ENCODE measurements around the gene MGAT5B.
"Not testable (repeated sequence)": the region's sequence is repeated elsewhere in the genome, so short reads cannot be mapped to it uniquely, and the experiment has no call there.

The MGAT5B gene

DNA sequence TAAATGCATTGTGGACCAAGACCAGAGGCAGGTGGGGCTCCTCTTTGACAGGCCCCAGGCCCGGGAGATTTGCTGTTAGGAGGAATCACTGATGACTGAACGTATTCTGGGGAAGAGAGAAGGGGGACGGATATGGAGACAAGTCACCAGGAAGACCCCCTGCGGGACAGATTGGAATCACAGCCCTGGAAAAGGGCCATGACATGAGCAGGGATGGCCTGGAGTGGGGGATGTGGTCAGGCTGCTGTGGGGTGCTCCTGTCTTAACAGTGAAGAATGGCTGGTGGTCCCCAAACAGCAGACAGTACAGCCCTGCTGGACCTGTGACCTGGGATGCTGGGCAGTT, 23.7 kb upstream of the MGAT5B start:
- H3K4me3 ChIP-seq (ENCODE audit: low read length): no peak overlapping the region

DNA sequence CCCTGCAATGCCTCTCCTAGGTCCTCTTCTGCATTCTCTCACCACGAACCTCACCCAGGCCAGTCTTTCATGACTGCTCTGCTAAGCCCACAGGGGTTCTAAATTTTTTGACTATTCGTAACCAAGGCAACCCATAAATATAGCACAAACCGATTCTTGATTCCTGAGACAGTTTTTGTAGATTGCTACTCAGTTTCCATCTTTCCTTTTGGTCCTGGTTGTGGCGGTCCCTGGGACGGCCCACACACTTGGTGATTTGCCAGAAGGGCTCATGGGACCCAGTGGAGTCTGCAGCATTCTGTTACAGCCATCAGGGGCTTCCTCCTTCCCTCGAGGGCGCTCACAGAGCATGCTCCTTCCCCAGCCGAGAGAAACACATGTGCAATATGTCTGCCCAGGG, 23.4 kb upstream of the MGAT5B start:
- H3K4me3 ChIP-seq (ENCODE audit: low read length): no peak overlapping the region
- no peak for DNase-seq (ENCODE audit: low read depth, low spot score)

More for the DNA sequence above, 23.7 kb upstream of the MGAT5B start:
- DNase-seq (ENCODE audit: low read depth, low spot score): no peak

DNA sequence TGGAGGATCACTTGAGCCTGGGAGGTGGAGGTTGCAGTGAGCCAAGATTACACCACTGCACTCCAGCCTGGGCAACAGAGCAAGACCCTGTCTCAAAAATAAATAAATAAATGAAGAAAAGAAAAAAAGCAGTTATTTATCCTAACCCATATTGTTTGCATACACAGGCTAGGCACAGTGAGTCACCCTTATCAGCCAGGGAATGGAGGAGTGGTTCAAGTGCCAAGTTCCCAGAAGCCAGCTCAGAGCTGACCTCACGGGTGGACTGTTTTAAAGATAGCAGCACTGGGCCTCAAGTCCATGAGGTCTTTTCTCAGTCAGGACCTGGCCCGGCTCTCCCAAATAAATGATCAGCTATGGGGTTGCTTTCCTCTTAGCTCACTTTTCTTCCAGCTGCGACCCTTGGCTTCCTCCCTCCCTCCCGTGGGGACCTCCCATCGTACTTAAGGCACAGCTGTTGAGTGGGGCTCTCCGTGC, 22.6 kb upstream of the MGAT5B start:
- no peak for DNase-seq (ENCODE audit: low read depth, low spot score)
- no peak overlapping the region for H3K4me3 ChIP-seq (ENCODE audit: low read length)

DNA sequence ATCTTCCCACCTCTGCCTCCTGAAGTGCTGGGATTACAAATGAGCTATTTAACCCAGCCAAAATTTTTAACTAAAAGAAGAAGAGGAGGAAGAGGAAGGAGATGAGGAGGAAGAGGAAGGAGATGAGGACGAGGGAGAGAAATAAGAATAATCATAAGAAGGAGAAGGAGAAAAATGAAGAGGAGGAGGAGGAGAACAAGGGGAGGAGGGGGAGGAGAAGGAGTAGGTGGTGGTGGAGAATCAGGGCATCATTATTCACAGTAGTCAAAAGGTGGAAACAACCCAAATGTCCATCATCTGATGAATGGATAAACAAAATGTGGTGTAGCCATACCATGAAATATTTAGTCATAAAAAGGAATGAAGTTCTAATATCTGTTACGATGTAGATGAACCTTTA, 21.2 kb upstream of the MGAT5B start:
- DNase-seq (ENCODE audit: low read depth, low spot score): no peak
- no peak overlapping the region for H3K4me3 ChIP-seq (ENCODE audit: low read length)

DNA sequence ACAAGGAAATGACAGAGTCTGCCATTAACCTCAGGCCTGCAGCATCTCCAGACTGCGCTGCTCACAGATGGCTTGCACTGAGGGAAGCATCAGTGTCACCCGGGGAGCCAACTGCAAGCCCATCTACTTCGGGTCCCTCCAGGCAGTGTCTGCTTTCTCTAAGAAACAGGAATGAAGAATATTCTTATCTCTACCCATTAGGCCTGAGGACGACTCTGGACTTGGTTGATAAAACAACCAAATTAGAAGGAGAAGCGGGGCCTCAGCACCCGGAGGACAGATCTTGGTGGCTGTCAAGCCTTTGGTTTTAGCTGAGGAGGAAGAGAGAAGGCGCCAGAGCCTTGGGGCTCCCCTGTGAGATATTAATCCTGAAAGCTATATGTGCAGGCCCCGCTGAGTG, 19.5 kb upstream of the MGAT5B start:
- no peak overlapping the region for H3K4me3 ChIP-seq (ENCODE audit: low read length)
- DNase-seq (ENCODE audit: low read depth, low spot score): no peak

DNA sequence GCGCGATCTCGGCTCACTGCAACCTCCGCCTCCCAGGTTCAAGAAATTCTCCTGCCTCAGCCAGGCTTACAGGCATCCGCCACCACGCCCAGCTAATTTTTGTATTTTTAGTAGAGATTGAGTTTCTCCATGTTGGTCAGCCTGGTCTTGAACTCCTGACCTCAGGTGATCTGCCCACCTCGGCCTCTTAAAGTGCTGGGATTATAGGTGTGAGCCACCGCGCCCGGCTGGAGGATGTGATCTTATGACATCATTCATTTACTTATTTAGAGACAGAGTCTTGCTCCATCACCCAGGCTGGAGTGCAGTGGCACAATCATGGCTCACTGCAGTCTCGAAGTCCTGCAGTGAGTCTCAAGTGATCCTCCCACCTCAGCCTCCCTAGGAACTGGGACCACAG, 19.0 kb upstream of the MGAT5B start:
- not testable (repeated sequence) for H3K4me3 ChIP-seq (ENCODE audit: low read length); DNase-seq (ENCODE audit: low read depth, low spot score)

DNA sequence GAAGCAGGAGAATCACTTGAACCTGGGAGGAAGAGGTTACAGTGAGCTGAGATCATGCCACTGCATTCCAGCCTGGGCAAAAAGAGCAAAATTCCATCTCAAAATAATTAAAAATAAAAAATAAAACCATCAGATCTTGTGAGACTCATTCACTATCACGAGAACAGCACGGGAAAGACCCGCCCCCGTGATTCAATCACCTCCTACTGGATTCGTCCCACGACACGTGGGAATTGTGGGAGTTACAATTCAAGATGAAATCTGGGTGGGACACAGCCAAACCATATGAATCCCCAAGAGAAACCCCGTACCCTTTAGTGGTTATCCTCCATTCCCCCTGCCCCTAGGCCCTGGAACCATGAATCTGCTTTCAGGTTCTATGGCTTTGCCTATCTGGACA, 15.4 kb upstream of the MGAT5B start:
- DNase-seq (ENCODE audit: low read depth, low spot score): no peak
- no peak overlapping the region for H3K4me3 ChIP-seq (ENCODE audit: low read length)

DNA sequence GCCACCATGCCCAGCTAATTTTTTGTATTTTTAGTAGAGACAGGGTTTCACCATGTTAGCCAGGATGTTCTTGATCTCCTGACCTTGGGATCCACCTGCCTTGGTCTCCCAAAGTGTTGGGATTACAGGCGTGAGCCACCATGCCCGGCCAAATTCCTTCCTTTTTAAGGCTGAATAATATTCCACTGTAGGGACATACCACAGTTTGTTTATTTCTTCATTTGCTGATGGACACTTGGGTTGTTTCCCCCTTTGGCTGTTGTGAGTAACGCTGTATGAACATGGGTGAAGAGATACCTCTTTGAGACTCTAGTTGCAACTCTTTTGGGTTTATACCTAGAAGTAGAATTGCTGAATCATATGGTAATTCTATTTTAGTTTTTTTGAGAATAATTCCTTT, 13.1 kb upstream of the MGAT5B start:
- no peak for DNase-seq (ENCODE audit: low read depth, low spot score)
- no peak overlapping the region for H3K4me3 ChIP-seq (ENCODE audit: low read length)

DNA sequence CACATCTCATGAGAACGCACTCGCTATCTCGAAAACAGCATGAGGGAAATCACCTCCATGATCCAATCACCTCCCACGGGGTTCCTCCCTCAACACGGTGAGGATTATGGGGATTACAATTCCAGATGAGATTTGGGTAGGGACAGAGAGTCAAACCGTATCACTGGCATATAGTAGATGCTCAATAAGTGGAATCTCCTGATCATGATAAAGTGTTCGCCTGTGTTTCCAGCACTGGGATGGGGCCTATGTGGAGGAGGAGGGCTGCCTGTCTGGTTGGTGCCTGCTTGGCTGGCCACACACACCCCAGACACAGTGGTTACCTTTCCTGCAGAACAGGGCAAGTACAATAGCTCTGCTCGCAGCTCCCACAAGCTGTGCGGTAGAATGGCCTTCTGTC, 6.1 kb upstream of the MGAT5B start:
- H3K4me3 ChIP-seq (ENCODE audit: low read length): no peak overlapping the region
- DNase-seq (ENCODE audit: low read depth, low spot score): no peak

DNA sequence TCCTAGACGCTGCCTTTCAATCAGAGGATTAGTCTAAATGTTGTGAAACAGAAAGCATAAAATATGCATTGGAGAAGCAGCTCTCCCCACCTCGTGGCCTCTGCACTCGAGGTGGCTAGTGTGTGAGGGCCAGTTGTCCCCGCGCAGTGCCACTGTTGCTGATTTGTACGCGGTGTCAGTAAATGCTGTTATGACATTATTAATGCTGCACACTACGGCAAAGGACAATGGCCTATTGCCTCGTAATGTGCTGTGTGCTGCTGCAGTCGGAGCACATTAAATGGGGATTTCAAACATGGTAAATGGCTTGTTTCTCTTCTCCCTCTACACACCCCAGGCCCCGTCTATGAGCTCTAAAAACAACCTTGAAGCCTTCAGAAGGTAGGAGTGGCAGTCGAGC, 5.7 kb upstream of the MGAT5B start:
- no peak for DNase-seq (ENCODE audit: low read depth, low spot score)
- no peak overlapping the region for H3K4me3 ChIP-seq (ENCODE audit: low read length)

DNA sequence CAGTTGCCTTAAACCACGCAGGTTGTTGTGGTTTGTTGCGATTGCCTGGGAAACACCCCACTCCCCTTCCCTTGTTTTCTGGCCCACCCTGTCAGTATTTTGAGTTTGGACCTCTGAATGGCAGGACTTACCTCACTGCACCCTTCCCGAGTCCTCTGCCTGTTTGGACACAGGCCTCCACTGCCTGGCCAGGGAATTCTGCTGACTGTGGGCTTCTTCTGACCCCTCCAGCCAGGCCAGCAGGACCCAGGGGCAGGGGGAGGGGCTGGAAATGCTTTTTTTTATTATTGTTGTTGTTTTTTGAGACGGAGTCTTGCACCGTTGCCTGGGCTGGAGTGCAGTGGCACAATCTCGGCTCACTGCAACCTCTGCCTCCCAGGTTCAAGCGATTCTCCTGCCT, 4.2 kb upstream of the MGAT5B start:
- no peak overlapping the region for H3K4me3 ChIP-seq (ENCODE audit: low read length)
- no peak for DNase-seq (ENCODE audit: low read depth, low spot score)

DNA sequence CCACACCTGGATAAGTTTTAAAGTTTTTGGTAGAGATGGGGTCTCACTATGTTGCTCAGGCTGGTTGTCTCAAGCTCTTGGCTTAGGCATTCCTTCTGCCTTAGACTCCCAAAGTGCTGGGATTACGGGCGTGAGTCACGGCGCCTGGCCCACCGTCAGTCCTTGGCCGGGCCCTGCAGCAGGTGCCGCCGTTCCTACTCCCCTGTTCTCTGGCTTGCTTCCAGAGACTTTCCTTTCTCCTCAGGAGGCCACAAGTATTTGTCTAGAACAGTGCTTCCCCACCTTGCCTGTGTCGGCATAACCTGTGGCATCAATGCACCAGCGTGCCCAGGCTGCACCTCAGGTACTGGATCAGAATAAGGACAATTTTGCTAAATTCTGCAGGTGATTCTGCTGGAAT, 3.0 kb upstream of the MGAT5B start:
- DNase-seq (ENCODE audit: low read depth, low spot score): no peak
- no peak overlapping the region for H3K4me3 ChIP-seq (ENCODE audit: low read length)

DNA sequence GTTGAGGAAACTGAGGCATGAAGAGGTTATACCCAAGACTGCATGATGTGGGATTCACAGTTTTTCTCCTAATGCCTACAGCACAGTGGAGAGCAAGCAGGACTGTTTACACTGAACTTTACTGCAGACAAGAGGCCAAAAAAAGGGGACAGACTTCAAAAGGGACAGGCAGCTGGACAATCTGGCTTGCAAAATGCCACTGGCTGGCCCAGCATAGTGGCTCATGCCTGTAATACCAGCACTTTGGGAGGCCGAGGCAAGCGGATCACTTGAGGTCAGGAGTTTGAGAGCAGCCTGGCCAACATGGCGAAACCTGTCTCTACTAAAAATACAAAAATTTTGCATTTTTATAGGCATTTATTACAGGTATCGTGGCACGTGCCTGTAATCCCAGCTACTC, 2.0 kb upstream of the MGAT5B start:
- no peak overlapping the region for H3K4me3 ChIP-seq (ENCODE audit: low read length)
- DNase-seq (ENCODE audit: low read depth, low spot score): no peak

DNA sequence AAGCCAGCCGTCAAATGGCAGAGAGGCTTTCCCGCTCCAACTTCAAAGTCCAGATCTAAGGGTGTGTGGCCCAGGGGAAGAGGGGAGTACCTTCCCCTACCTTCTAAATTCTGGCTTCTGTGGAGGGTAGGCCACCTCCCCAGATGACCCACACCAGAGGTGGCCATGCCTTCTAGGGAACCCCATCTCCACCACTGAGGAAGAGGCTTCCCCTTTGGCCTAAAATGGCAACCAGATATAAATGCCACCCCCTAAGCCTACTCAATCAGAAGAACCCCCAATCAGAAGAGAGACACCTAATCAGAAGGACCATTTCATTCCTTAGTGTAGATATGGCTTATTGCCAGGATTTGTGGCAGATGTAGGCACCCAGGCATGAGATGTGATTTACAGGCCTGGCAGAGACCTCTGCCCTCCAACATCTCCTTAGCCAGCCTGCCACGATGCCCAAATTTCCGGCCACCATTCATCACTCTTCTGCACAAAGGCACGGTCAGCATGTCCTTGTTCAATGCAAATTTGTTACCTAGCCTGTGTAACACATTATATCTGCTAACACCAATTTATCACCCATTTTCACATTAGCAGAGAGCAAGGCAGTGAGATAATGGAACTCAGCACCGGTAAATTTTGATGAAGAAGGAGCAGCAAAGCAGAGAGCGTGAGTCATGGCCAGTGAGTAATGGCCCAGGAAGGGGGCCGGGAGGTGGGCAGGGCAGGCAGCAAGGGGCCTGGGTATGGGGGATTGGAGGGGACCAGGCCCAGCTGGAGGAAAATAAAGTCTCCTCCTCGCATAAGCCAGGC, 1.2 kb upstream of the MGAT5B start:
- DNase-seq (ENCODE audit: low read depth, low spot score): no peak
- H3K4me3 ChIP-seq (ENCODE audit: low read length): no peak overlapping the region

DNA sequence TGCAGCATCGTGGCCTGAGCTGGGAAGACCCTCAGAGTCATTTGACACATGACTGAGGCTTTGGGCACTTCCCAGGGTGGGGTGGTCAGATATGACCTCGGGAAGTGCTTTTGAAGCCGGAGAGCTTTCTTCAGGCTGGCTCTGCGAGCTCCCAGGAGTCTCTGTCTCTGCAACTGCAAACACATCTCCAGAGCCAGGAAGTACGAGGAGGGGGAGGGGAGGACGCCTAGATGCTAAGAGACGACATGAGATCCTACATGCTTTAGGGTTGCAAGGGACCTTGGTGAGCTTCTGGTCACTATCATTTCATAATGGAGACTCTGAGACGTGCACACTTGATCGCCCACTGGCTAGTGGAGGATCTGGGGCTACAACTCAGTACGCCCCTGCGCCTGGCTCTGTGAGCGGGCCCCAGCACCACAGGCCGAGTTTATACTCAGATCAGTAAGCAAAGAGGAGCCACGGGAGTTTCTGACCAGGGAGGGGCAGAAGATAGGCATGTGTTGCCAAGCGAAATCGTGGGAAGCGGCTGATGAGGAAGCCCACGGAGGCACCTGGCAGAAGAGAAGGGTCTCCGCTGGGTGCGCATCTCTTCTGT, 527 bp upstream of the MGAT5B start:
- DNase-seq (ENCODE audit: low read depth, low spot score): peak; percentile 30
- peak overlapping the region; percentile 15; the same call in 1 of the 2 replicates for H3K4me3 ChIP-seq (ENCODE audit: low read length)

DNA sequence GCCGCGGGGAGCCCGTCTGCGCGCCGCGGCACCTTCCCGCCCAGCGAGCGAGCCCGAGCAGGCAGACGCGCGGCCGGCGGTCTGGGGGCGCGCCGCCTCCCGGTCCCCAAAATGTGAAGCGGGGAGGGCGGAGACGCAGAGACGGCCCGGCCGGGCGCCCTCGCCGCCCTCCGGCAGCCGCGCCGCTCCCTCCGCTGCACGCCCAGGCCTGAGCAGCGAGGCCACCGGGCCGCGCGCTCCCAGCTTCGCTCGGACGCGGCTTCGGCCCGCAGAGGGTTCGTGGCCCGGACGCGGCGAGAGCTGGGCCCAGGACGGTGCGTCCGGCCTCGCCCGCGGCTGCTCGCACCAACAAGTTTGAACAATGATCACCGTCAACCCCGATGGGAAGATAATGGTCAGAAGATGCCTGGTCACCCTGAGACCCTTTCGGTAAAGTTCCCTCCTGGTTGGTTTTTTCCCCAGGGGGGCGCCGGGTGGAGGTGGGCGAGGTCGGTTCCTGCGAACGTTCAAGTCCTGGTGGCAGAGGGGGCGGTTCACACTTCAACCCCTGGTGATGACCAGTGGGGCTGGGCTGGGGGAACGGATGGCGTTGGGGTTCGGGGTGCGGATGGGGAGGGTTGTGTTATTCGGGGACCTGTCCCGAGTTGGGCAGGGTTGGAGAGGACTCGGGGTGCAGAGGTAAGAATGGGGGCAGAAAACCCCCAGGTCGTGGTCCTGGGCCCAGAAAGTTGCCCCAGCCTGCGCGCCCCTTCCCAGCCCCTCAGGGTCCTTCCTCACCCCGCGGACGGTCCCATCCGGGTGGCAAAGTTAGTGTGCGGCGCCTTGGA, 678 bp downstream of the MGAT5B start:
- DNase-seq (ENCODE audit: low read depth, low spot score): no peak
- H3K4me3 ChIP-seq (ENCODE audit: low read length): peak overlapping the region; percentile 11; the same call in 1 of the 2 replicates

DNA sequence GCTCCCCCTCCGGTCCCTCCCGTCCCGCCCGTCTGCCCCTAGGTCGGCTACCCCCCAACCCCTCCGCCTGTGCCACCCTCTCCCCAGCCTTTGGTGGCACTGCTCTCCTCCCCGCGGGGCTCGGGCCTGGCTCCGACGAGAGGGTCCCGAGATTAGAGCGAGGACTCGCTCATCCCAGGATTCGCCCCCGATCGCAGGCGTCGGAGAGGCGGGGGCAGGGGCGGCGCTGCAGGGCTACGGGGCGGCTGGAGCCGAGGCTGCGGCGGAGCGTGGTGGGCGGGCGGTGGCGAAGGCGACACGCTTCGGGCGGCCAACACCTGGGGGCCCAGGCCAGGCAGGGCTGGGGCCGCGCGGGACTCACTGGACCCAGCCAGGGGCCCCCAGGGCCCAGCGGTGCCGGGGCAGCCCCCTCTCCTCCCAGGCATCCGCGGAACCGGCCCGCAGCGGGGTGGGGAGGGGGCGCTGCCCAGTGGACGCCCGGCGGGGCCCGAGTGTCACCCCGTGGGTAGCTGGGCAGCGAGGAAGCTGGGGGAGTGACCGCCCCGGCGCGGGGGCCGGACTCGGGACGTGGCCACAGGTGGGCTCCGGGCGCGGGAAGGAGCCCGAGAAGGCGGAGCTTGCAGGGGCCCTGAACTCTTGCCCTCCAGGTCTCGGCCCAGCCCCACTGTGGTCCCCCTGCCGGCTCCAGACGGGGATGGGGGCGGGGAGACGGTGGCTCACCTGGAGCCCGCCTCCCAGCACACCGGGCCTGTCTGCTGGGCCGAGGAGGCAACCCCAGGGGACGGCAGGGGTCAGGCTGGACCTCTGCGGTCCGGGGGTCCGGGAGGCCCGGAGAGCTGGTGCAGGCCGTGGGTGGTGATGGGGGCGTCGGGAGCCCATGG, 1.5 kb downstream of the MGAT5B start:
- DNase-seq (ENCODE audit: low read depth, low spot score): no peak
- H3K4me3 ChIP-seq (ENCODE audit: low read length): no peak overlapping the region

DNA sequence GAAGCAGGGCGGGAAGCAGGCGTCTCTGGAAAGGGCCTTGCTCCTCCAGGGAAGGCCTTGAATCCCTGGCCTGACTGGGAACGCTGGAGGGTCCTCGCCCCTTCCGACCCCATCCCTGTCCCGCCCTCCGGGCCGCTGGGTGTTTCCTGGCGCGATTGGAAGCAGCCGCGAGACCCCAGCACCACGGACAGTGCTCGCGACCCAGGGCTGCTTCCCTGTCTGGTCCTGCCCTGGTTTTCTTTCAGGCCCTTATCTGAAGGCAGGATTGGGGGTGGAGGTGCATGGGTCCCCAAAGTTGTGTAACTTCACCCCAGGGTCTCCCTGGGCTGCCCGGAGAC, 2.1 kb downstream of the MGAT5B start:
- no peak overlapping the region for H3K4me3 ChIP-seq (ENCODE audit: low read length)
- no peak for DNase-seq (ENCODE audit: low read depth, low spot score)

DNA sequence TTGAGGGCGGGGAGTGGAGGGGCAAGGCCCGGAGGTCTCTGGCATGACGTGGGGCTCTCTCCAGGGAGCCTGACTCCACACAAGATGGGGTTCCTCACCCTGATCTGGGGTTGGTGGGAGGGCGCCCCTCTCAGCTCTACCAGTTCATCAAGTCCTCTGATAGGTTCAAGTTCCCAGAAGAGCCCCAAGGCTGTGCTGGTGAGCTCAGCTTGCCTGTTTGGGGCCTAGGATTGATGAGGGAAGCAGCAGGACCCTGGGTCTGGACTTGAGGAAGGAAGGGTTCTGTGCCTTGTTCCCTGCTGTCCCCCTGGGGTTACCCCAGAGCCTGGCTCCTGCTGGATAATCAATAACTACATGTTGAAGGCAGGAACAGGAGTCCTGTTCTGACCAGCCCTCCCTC, 3.5 kb downstream of the MGAT5B start:
- DNase-seq (ENCODE audit: low read depth, low spot score): no peak
- no peak overlapping the region for H3K4me3 ChIP-seq (ENCODE audit: low read length)

Data from Jurkat, Clone E6-1 (cell line).